HG02642 (cell line): ENCODE data around the gene ZBTB20.

Experiments
- ATAC-seq: cut with Tn5 transposase; IDR thresholded peaks from one replicate; pipeline ENCODE4 v1.9.1; 2021; ENCODE audit warnings: mild to moderate bottlenecking; ENCODE audit not compliant: unreplicated experiment, poor library complexity

Gene ZBTB20

GRCh38 chr3:114739627-114740026 is 407.5 kb downstream of the ZBTB20 start:
- no peak for ATAC-seq

- ATAC-seq, result no peak
Measured at GRCh38 chr3:114732353-114732752, 414.7 kb downstream of the ZBTB20 start.

- ATAC-seq, result no peak
Measured at GRCh38 chr3:114730397-114730796, 416.7 kb downstream of the ZBTB20 start.

GRCh38 chr3:114727373-114727772 is 419.7 kb downstream of the ZBTB20 start:
- ATAC-seq, result no peak

- ATAC-seq, result no peak
Measured at GRCh38 chr3:114725966-114726365, 421.1 kb downstream of the ZBTB20 start.

- no peak for ATAC-seq
Measured at GRCh38 chr3:114722530-114722929, 424.6 kb downstream of the ZBTB20 start.

- no peak for ATAC-seq
Measured at GRCh38 chr3:114721864-114722263, 425.2 kb downstream of the ZBTB20 start.

GRCh38 chr3:114721209-114721608 is 425.9 kb downstream of the ZBTB20 start:
- no peak for ATAC-seq

GRCh38 chr3:114718898-114719210 is 428.2 kb downstream of the ZBTB20 start:
- no peak for ATAC-seq

GRCh38 chr3:114718071-114718897 is 428.8 kb downstream of the ZBTB20 start:
- no peak for ATAC-seq

- no peak for ATAC-seq
Measured at GRCh38 chr3:114716916-114717315, 430.2 kb downstream of the ZBTB20 start.

- ATAC-seq, result no peak
Measured at GRCh38 chr3:114716126-114716525, 431.0 kb downstream of the ZBTB20 start.

- no peak for ATAC-seq
Measured at GRCh38 chr3:114714957-114715460, 432.1 kb downstream of the ZBTB20 start.

GRCh38 chr3:114714237-114714636 is 432.9 kb downstream of the ZBTB20 start:
- ATAC-seq, result no peak

GRCh38 chr3:114712728-114713492 is 434.2 kb downstream of the ZBTB20 start:
- ATAC-seq, result no peak

- no peak for ATAC-seq
Measured at GRCh38 chr3:114711321-114711886, 435.7 kb downstream of the ZBTB20 start.

- no peak for ATAC-seq
Measured at GRCh38 chr3:114709102-114709501, 438.0 kb downstream of the ZBTB20 start.

GRCh38 chr3:114707252-114707860 is 439.7 kb downstream of the ZBTB20 start:
- ATAC-seq, result no peak

GRCh38 chr3:114706591-114707232 is 440.4 kb downstream of the ZBTB20 start:
- no peak for ATAC-seq

GRCh38 chr3:114700637-114701234 is 446.4 kb downstream of the ZBTB20 start:
- no peak for ATAC-seq
